HG03354 (cell line): ENCODE data around the gene PDHX.
A peak's percentile ranks its signal among the peaks of the same experiment; 100 is the strongest.
"Not testable (repeated sequence)": the region's sequence is repeated elsewhere in the genome, so short reads cannot be mapped to it uniquely, and the experiment has no call there.

ENCODE experiments used
- ATAC-seq: cut with Tn5 transposase; IDR thresholded peaks from one replicate; pipeline ENCODE4 v1.9.1; 2021; ENCODE audit warnings: mild to moderate bottlenecking; ENCODE audit not compliant: unreplicated experiment, poor library complexity, severe bottlenecking

Gene PDHX

GRCh38 chr11:34909955-34910354, 6.5 kb upstream of the PDHX start:
- ATAC-seq = no peak

DNA sequence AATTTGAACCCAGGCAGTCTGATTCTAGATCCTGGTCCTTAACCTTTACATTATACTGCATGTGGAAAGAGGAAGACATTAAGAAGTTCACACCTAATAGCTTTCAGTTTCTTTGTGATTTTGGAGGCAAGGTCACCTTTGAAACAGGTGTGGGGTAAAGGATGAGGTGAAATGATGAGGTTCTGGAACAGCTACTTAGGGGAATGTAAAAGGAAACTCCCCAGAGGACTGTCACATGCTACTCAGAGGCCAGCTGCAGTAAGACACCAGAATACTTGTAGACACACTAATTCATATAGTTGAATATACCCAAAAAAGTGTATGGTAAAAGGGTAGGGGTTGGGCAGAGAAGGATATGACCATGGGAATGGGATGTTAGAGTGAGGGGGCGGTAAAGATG, 5.6 kb upstream of the PDHX start:
- peak; percentile 56 for ATAC-seq

DNA sequence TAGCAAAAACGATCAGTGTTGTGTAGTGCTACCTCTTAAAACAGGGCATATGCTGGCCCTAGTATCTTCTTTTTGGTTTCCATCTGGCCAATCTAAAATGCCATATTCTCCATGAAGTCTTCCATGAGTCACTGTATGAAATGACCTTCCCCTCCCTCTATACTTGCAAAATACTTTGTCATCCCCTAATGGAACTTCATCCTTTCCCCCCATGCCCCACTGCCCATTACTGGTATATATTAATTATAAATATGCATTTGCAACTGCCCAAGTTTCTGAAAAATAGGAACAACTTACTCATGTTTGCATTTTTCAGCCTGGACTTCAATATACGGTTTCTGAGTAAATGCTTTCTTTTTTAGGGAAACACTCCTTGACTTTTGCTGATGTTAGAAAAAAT, 4.7 kb upstream of the PDHX start:
- ATAC-seq = no peak

DNA sequence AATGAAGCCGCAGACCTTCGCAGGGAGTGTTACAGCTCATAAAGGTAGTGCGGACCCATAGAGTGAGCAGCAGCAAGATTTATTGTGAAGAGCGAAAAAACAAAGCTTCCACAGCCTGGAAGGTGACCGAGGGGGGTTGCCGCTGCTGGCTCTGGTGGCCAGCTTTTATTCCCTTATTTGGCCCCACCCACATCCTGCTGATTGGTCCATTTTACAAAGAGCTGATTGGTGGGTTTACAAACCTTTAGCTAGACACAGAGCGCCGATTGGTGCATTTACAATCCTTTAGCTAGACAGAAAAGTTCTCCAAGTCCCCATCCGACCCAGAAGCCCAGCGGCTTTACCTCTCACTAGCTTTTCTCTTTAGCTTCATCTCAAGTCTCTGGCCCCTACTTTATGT, 2.9 kb upstream of the PDHX start:
- ATAC-seq = not testable (repeated sequence)

DNA sequence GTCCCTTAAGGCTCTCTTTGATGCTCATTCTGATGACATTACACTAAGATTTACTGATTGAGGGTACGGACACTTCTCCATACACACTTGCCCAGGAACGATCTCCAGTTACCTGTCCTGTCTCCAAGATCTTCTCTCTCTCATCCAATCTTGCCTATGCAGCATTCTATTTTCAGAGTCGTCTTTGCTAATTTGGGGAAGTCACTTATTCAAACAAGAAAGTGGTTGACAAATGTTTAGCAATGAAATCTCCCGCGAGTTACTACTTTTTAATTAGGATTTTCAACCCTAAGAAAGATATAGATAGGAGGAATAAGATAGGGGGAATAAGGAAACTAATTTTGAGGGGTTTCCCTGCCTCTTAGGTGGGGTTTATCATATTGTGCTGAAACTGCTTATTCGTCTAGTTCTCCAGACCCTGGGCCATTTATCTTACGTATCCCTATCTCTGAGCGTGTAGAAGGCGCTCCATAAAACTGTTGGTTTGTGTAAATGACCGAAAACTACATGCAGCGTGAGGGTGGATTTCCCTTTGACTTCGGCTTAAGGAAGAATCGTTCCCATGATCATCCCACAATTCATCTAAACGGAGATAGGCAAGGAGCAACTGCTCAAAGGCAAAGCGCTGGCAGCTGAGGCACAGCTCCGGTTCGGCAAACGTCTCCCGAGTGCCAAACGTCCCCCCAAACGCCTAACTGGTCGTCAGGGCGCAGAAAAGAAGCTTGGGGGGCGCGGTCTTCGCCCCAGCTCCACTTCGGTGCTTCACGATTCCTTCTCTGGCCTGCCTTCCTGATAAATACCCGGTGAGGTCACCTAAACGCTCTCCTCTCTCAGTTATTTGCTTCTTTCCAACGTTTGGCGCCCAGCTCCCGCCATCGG, 1.0 kb upstream of the PDHX start:
- peak; percentile 24 for ATAC-seq

DNA sequence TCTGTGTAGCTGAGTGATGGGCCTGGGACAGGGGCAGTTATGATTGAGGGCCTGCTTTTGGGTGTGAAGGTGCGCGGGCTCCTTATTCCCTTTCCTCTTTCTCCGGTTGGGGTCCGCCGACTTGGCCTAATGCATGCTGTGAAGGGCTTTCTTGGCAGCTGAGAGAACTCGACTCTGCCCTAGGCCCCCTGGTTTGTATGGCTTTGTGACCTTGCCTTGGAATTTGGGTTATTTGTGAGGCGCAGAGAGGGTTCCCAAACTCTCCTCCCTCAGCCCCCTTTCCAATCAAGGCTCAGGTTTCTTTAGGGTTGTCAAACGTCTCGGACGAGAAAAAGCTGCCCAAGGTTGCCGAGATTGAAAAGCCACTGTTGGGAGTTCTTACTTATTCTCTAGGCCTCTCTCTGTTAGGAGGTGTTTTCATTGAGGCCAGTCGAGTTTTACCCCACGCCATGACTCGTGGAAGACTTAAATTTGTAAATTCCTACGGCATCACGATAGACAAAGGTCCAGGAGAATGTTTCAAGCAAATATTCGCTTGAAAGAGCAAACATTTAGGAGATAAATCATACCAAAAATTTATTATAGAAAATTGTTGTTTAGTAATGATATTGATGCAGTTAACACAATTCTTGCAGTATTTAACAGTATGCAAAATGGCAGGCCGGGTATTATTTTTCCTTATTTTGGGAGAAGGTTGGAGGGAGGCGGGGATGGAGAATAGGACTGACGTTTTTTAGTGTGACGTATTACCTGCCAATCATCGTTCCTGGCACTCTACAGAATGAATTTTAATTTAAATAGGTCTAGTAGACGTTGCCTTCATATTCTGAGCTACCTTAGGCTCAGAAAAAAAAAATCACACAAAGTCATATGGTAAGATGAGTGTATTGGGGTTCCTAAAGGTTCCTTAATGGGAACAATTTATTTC, 689 bp downstream of the PDHX start:
- peak; percentile 30 for ATAC-seq

DNA sequence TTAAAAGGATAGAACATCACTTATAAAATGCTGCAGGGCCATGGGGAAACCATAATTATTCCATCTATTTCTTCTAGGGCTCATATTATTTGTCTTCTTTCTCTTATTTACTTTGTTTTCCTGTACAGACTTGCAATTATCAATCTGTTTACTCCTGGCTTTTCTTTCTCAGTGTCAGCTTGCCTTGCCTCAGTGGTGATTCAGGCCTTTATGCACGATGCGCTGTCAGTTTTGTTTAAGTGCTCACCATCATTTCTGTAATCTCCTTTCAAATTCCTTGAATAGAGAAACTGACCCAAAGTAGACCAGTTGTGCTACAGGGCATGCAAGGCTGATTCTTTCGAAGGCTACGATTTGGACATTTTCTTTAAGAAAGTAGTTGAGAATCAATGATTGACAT, 4.7 kb downstream of the PDHX start:
- ATAC-seq = no peak

DNA sequence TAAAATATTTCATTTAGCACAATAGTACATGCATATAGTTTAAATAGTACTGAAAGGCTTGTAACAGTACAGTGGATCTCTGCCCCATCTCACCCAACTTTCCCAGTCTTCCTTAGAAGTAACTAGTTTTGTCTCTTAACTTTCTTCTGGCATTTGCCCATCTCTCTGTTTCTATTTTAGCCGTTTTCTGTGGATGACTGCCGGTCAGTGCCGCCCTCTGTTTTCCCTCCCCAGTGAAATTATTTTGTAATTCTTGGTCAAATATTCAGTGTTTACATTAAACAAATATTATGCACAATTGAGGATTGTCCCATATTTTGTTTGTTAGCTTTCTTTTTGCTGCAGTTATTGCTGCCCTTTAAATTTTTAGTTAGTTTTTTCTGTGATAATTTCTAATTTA, 8.3 kb downstream of the PDHX start:
- ATAC-seq = no peak

GRCh38 chr11:34926101-34926830, 9.8 kb downstream of the PDHX start:
- ATAC-seq = no peak

DNA sequence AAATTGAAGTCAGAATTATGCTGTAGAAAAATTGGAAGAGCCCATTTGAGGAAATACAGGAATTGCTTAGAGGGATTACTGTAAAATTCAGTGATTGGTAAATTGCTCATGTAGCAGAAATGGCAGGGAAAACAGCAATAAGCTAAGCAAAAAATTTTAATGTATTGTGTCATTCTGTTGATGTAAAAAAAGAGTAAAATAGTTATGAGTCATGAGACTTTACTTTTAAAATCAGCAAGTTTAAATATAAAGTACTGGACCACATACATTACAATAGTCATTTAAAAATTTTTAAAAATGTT, 10.4 kb downstream of the PDHX start:
- ATAC-seq = no peak

- ATAC-seq = no peak
Observed at GRCh38 chr11:34928268-34928959, 12.0 kb downstream of the PDHX start.

- no peak for ATAC-seq
Observed at GRCh38 chr11:34928960-34929680, 12.7 kb downstream of the PDHX start.

DNA sequence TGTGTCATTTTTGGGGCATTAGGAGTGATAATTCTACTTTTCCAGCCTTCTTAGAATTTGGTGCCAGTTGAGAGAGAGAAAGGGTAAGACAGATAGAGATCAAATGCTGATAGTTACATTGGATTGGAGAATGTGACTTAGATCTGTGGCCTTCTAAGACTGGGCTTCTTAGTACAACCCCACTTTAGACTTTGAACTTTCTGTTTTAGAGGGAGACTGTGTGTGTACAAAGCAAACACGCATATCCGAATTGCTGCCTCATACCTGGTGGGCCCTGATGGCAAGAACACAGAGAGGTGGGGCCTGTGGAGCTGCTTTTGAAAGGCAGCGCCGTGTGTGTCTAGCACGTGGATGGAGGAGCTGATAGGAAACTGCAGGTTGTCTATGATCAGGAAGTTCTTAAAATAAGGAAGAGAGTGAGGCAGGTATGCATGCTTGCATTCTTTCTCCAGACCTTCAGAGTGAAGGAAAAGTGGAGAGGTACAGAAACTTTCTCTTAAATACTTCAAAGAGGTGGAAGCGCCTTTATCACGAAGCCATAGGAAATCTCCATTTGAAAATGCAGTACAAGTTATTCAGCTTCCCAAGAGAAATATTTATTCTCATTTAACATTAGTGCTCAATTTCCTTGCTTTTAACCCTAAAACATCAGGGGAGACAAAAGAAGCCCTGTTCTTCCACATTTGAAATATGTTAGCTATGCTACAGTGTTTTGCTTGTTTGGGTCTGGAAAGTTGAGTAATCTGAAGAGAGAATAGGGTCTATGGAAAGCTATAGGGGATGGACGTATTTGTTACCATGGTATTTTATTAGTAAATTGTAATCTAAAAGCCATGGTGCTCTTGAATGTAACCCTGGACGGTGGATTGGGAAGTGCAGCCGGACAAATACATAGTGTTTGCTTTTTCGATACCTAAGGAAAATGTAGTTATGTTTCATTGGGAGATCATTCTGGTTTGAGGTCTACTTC, 13.7 kb downstream of the PDHX start:
- ATAC-seq = no peak

GRCh38 chr11:34936945-34937629, 20.7 kb downstream of the PDHX start:
- ATAC-seq = no peak

GRCh38 chr11:34938611-34939010, 22.2 kb downstream of the PDHX start:
- ATAC-seq = no peak

DNA sequence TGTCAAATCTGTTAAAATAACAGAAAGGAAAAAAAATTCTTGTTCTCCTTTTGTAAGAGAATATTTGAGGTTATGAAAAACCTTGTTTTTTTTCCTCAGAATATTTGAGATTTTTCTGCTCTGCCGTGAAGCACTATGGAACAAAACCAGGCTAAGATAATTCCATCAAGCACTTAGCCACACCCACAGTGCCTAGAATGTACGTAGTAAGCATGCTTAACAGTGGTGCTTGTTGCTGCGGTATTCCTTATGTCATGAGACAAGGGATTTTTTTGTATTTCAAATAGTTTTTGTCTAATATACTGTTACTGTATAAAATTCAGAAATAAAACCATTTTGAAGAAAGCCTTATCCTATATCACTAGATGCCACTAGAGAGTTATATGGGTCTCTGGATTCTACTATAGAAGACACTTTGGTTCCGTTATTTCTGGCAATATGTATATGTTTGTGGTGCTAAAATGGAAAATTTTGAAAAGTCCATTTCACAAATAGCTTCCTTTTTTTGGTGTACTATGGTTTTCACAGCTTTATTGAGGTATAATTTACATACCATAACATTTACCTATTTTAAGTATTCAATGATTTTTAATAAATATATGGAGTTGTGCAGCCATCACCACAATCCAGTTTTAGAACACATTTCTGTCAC, 23.7 kb downstream of the PDHX start:
- no peak for ATAC-seq

DNA sequence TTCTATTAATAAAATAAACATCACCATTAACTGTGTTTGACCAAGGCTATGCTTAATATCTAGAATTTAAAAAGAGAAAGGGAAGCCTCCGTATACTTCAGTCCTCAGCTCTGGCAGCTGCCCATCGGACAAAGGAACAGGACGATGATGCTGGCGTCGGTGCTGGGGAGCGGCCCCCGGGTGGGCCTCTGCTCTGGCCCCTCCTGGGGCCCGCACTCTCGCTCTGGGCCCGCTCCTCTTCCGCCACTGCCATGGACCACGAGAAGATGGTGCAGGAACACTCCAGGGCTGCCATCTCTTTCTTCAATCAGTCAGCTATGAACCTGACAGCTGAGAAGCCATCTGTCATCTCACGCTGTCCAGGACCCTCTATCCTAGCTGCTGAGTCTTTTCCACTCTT, 25.3 kb downstream of the PDHX start:
- no peak for ATAC-seq
